HG03097 (cell line): ENCODE results near the gene GCLC.

ENCODE experiments used
- ATAC-seq: cut with Tn5 transposase; IDR thresholded peaks from one replicate; pipeline ENCODE4 v1.9.1; 2021; ENCODE audit not compliant: unreplicated experiment, low FRiP score

The GCLC gene

GRCh38 chr6:53527249-53527765 lies 17.6 kb downstream of the GCLC start:
- ATAC-seq = no peak

- no peak for ATAC-seq
Measured at GRCh38 chr6:53526000-53526399, 18.9 kb downstream of the GCLC start.

- ATAC-seq = no peak
Measured at GRCh38 chr6:53524455-53524815, 20.5 kb downstream of the GCLC start.

- no peak for ATAC-seq
Measured at GRCh38 chr6:53523511-53524454, 21.1 kb downstream of the GCLC start.

- ATAC-seq = no peak
Measured at GRCh38 chr6:53520320-53520928, 24.5 kb downstream of the GCLC start.

GRCh38 chr6:53518862-53519261 lies 26.0 kb downstream of the GCLC start:
- no peak for ATAC-seq

- ATAC-seq = no peak
Measured at GRCh38 chr6:53517021-53517420, 27.9 kb downstream of the GCLC start.

- no peak for ATAC-seq
Measured at GRCh38 chr6:53514677-53515076, 30.2 kb downstream of the GCLC start.

GRCh38 chr6:53513519-53513966 lies 31.4 kb downstream of the GCLC start:
- no peak for ATAC-seq

- ATAC-seq = no peak
Measured at GRCh38 chr6:53513056-53513455, 31.8 kb downstream of the GCLC start.

GRCh38 chr6:53512626-53513025 lies 32.3 kb downstream of the GCLC start:
- no peak for ATAC-seq

GRCh38 chr6:53510746-53511145 lies 34.2 kb downstream of the GCLC start:
- ATAC-seq = no peak

- ATAC-seq = no peak
Measured at GRCh38 chr6:53506872-53507271, 38.0 kb downstream of the GCLC start.

- no peak for ATAC-seq
Measured at GRCh38 chr6:53504512-53504911, 40.4 kb downstream of the GCLC start.

- ATAC-seq = no peak
Measured at GRCh38 chr6:53503060-53503459, 41.8 kb downstream of the GCLC start.

GRCh38 chr6:53501432-53501831 lies 43.5 kb downstream of the GCLC start:
- ATAC-seq = no peak

GRCh38 chr6:53500095-53500494 lies 44.8 kb downstream of the GCLC start:
- ATAC-seq = no peak

- ATAC-seq = no peak
Measured at GRCh38 chr6:53499094-53499493, 45.8 kb downstream of the GCLC start.

GRCh38 chr6:53498649-53499048 lies 46.3 kb downstream of the GCLC start:
- ATAC-seq = no peak

- ATAC-seq = no peak
Measured at GRCh38 chr6:53497905-53498304, 47.0 kb downstream of the GCLC start.

- ATAC-seq = no peak
Measured at GRCh38 chr6:53496797-53497375, 48.0 kb downstream of the GCLC start.
